22Rv1 (cell line): ENCODE data around the gene SEMA5A.

Source experiments
- H3K27ac ChIP-seq: fragments of 450-650 bp; 2 replicates; pipeline ENCODE4 v1.5.1; 2017
- CTCF ChIP-seq: fragments of 450-650 bp; IDR thresholded peaks from 2 replicates; pipeline ENCODE4 v1.5.1; 2017; ENCODE audit warnings: mild to moderate bottlenecking
- ZFX ChIP-seq: fragments of 450-650 bp; IDR thresholded peaks from 2 replicates; pipeline ENCODE4 v1.6.1; 2017; ENCODE audit warnings: antibody characterized with exemption, borderline replicate concordance

SEMA5A gene

GRCh38 chr5:9263656-9264055 is 282.2 kb downstream of the SEMA5A start:
- TF ChIP-seq ZFX (no peak), CTCF (no peak)
- H3K27ac ChIP-seq = no peak overlapping the region

GRCh38 chr5:9251379-9251980 is 294.4 kb downstream of the SEMA5A start:
- H3K27ac ChIP-seq = no peak overlapping the region
- TF ChIP-seq CTCF (no peak), ZFX (no peak)

- no peak for TF ChIP-seq CTCF
- no peak for TF ChIP-seq ZFX
- no peak overlapping the region for H3K27ac ChIP-seq
Measured at GRCh38 chr5:9249231-9249630, 296.6 kb downstream of the SEMA5A start.

GRCh38 chr5:9245071-9245470 is 300.8 kb downstream of the SEMA5A start:
- TF ChIP-seq CTCF (no peak), ZFX (no peak)
- no peak overlapping the region for H3K27ac ChIP-seq

GRCh38 chr5:9244417-9244816 is 301.5 kb downstream of the SEMA5A start:
- no peak for TF ChIP-seq CTCF
- TF ChIP-seq ZFX = no peak
- H3K27ac ChIP-seq = no peak overlapping the region

- TF ChIP-seq ZFX (no peak), CTCF (no peak)
- H3K27ac ChIP-seq = no peak overlapping the region
Measured at GRCh38 chr5:9241479-9242305, 304.2 kb downstream of the SEMA5A start.

GRCh38 chr5:9240431-9240830 is 305.4 kb downstream of the SEMA5A start:
- TF ChIP-seq ZFX = no peak
- no peak for TF ChIP-seq CTCF
- H3K27ac ChIP-seq = no peak overlapping the region
